SU-DHL-6 (cell line): ENCODE measurements around the gene ERP27.

Source experiments
- H2AFZ ChIP-seq: fragments of 200-600 bp; sonication (generic); 2 replicates; pipeline ENCODE4 v1.6.1; 2014; ENCODE audit warnings: low read depth, mild to moderate bottlenecking, moderate library complexity, mixed read lengths, antibody characterized with exemption, low read length; ENCODE audit not compliant: severe bottlenecking
- H3F3A ChIP-seq: fragments of 200-600 bp; shearing (Covaris generic); 2 replicates; pipeline ENCODE4 v1.6.0; 2016; ENCODE audit warnings: antibody characterized with exemption, mild to moderate bottlenecking; ENCODE audit not compliant: insufficient read depth
- H3K27ac ChIP-seq: fragments of 200-600 bp; sonication (generic); 2 replicates; pipeline ENCODE4 v1.5.1; 2016; ENCODE audit warnings: low read depth, mild to moderate bottlenecking, low read length, moderate library complexity, mixed read lengths
- H3K27me3 ChIP-seq: fragments of 200-600 bp; sonication (generic), shearing (Covaris generic); 2 replicates; pipeline ENCODE4 v1.6.0; 2014; ENCODE audit warnings: mild to moderate bottlenecking, low read length
- H3K36me3 ChIP-seq: fragments of 200-600 bp; sonication (generic); 2 replicates; pipeline ENCODE4 v1.6.1; 2014; ENCODE audit warnings: mild to moderate bottlenecking, low read length, mixed read lengths
- H3K4me2 ChIP-seq: fragments of 300-600, 200-600 bp; shearing (Covaris generic), sonication (generic); 2 replicates; pipeline ENCODE4 v1.6.0; 2014; ENCODE audit warnings: low read length, low read depth, mild to moderate bottlenecking; ENCODE audit not compliant: poor library complexity, severe bottlenecking
- H3K4me3 ChIP-seq: fragments of 200-600 bp; sonication (generic); 2 replicates; pipeline ENCODE4 v1.5.1; 2014; ENCODE audit warnings: antibody characterized with exemption, low read length, mild to moderate bottlenecking, mixed read lengths; ENCODE audit not compliant: insufficient read depth, poor library complexity, severe bottlenecking
- H3K79me2 ChIP-seq: fragments of 200-600 bp; sonication (generic); 2 replicates; pipeline ENCODE4 v1.6.1; 2014; ENCODE audit warnings: mild to moderate bottlenecking, low read length, moderate library complexity; ENCODE audit not compliant: insufficient read depth
- H3K9ac ChIP-seq: fragments of 200-600 bp; sonication (generic); 2 replicates; pipeline ENCODE4 v1.7.0; 2014; ENCODE audit warnings: mild to moderate bottlenecking, low read length
- H3K9me2 ChIP-seq: fragments of 200-600 bp; sonication (generic); replicated peaks from 2 replicates; pipeline ENCODE4 v1.6.1; 2014; ENCODE audit warnings: low read length; ENCODE audit not compliant: insufficient read depth
- H3K9me3 ChIP-seq: fragments of 200-600 bp; sonication (generic); 2 replicates; pipeline ENCODE4 v1.6.1; 2014; ENCODE audit warnings: low read length, mixed read lengths; ENCODE audit not compliant: insufficient read depth
- H4K20me1 ChIP-seq: fragments of 200-600 bp; sonication (generic); 2 replicates; pipeline ENCODE4 v1.6.1; 2014; ENCODE audit warnings: low read depth, mild to moderate bottlenecking, antibody characterized with exemption, low read length, moderate library complexity, mixed read lengths
- EZH2phosphoT487 ChIP-seq: fragments of 200-600 bp; sonication (generic), shearing (Covaris generic); conservative IDR thresholded peaks from 2 replicates; pipeline ENCODE4 v1.6.1; 2018; ENCODE audit warnings: mild to moderate bottlenecking, antibody characterized with exemption, low read length, moderate library complexity, mixed read lengths
- TF ChIP-seq, protein P1 (sequence below): fragments of 200-600 bp; sonication (generic); IDR thresholded peaks from one replicate; pipeline ENCODE4 v1.5.1; 2017; ENCODE audit warnings: antibody characterized with exemption, mild to moderate bottlenecking, low read length, moderate library complexity; ENCODE audit not compliant: insufficient read depth, poor library complexity, severe bottlenecking

ERP27 gene

DNA sequence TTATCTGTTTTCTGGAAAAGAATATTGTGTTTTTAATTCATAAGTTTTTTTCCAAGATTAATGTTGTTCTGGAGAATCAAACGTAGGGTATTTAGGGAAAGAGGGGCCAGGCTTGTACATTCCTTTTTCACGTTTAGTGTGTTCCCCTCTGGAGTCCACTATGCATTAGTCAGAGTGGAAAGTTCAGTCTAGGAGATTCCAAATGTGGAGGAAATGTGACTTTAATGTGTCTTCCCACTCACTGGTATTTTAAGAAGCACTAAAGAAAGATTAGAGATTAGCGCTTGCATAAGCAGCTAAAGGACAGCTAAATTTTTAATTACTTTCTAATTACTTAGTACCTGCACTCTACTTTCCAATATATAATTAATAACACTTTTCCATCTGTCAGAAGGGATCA, 30.1 kb upstream of the ERP27 start:
- no peak for TF ChIP-seq EZH2phosphoT487
- TF ChIP-seq, protein P1, sequence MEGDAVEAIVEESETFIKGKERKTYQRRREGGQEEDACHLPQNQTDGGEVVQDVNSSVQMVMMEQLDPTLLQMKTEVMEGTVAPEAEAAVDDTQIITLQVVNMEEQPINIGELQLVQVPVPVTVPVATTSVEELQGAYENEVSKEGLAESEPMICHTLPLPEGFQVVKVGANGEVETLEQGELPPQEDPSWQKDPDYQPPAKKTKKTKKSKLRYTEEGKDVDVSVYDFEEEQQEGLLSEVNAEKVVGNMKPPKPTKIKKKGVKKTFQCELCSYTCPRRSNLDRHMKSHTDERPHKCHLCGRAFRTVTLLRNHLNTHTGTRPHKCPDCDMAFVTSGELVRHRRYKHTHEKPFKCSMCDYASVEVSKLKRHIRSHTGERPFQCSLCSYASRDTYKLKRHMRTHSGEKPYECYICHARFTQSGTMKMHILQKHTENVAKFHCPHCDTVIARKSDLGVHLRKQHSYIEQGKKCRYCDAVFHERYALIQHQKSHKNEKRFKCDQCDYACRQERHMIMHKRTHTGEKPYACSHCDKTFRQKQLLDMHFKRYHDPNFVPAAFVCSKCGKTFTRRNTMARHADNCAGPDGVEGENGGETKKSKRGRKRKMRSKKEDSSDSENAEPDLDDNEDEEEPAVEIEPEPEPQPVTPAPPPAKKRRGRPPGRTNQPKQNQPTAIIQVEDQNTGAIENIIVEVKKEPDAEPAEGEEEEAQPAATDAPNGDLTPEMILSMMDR: no peak
- no peak overlapping the region for H3K27ac ChIP-seq
- no peaks in the 10 kb centered on the region for H3K36me3 ChIP-seq
- no peak overlapping the region for H3K9ac ChIP-seq
- no peak overlapping the region for H2AFZ ChIP-seq
- H3K27me3 ChIP-seq: no peaks in the 10 kb centered on the region
- no peaks in the 10 kb centered on the region for H3K9me2 ChIP-seq
- H3K4me2 ChIP-seq: no peak overlapping the region
- no peaks in the 10 kb centered on the region for H3K79me2 ChIP-seq
- H3K9me3 ChIP-seq: no peaks in the 10 kb centered on the region
- no peak overlapping the region for H3K4me3 ChIP-seq
- no peaks in the 10 kb centered on the region for H3F3A ChIP-seq
- H4K20me1 ChIP-seq: no peaks in the 10 kb centered on the region

DNA sequence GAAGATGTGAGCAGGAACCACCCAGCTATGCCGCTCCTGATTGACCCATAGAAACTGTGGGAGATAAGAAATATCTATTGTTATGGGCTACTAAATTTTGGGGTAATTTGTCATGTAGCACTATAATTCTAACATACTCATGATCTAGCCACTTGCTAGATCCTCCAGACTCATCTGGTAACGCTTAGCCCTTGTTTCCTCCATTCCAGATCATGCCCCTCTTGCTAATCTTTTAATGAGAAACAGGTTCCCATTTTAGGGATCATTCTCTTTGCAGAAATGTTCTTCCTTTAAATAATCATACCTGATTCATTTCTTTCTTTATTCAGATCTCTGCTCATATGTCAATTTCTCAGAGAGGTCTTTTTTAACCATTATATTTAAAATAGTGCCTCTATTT, 26.9 kb upstream of the ERP27 start:
- no peaks in the 10 kb centered on the region for H3K27me3 ChIP-seq
- no peaks in the 10 kb centered on the region for H3K9me2 ChIP-seq
- H3K9me3 ChIP-seq: no peaks in the 10 kb centered on the region
- no peak overlapping the region for H3K4me2 ChIP-seq
- TF ChIP-seq, protein P1: no peak
- no peak for TF ChIP-seq EZH2phosphoT487
- H3F3A ChIP-seq: peaks cover 22% of the 10 kb centered on the region
- no peaks in the 10 kb centered on the region for H3K36me3 ChIP-seq
- no peak overlapping the region for H3K4me3 ChIP-seq
- H2AFZ ChIP-seq: no peak overlapping the region
- H3K9ac ChIP-seq: no peak overlapping the region
- peaks cover 12% of the 10 kb centered on the region for H3K79me2 ChIP-seq
- H4K20me1 ChIP-seq: no peaks in the 10 kb centered on the region
- no peak overlapping the region for H3K27ac ChIP-seq

DNA sequence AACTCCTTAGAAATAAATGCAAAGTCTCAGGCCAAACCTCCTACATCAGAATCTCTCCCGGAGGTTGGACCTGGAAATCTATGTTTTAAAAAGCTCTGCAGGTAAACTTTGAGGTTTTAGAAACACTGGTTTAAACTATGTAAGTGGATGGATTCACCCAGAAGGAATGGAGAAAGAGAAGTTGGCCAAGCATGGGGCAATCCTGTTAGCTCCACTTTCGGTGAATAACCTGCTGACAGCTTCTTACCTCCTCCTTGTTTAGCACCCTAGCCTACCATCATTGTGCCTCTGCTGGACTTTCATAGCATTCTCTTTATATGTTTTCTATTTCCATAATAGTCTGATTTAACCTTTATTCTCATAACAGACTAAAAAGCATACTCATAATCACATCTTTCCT, 26.1 kb upstream of the ERP27 start:
- H3F3A ChIP-seq: peaks cover 29% of the 10 kb centered on the region
- H3K36me3 ChIP-seq: no peaks in the 10 kb centered on the region
- H3K79me2 ChIP-seq: peaks cover 20% of the 10 kb centered on the region
- H3K4me2 ChIP-seq: no peak overlapping the region
- TF ChIP-seq, protein P1: no peak
- no peak for TF ChIP-seq EZH2phosphoT487
- H3K9me3 ChIP-seq: no peaks in the 10 kb centered on the region
- no peak overlapping the region for H3K9ac ChIP-seq
- H3K9me2 ChIP-seq: no peaks in the 10 kb centered on the region
- no peak overlapping the region for H3K4me3 ChIP-seq
- H4K20me1 ChIP-seq: no peaks in the 10 kb centered on the region
- no peak overlapping the region for H2AFZ ChIP-seq
- no peaks in the 10 kb centered on the region for H3K27me3 ChIP-seq
- H3K27ac ChIP-seq: no peak overlapping the region
